ENCODE measurements around the gene CDH4.

The CDH4 gene

GRCh38 chr20:61901392-61902220 lies 649.5 kb downstream of the CDH4 start:
- DNase-seq (ENCODE audit: low spot score) = no peak

- DNase-seq (ENCODE audit: low spot score) = no peak
Measured at GRCh38 chr20:61902221-61902869, 650.3 kb downstream of the CDH4 start.

GRCh38 chr20:61903575-61904340 lies 651.7 kb downstream of the CDH4 start:
- no peak for DNase-seq (ENCODE audit: low spot score)

- DNase-seq (ENCODE audit: low spot score) = no peak
Measured at GRCh38 chr20:61904456-61904855, 652.4 kb downstream of the CDH4 start.

GRCh38 chr20:61905781-61906523 lies 653.9 kb downstream of the CDH4 start:
- DNase-seq (ENCODE audit: low spot score) = no peak

GRCh38 chr20:61907081-61907891 lies 655.2 kb downstream of the CDH4 start:
- DNase-seq (ENCODE audit: low spot score) = no peak

- no peak for DNase-seq (ENCODE audit: low spot score)
Measured at GRCh38 chr20:61908057-61909026, 656.3 kb downstream of the CDH4 start.

GRCh38 chr20:61909028-61909427 lies 657.0 kb downstream of the CDH4 start:
- no peak for DNase-seq (ENCODE audit: low spot score)

- DNase-seq (ENCODE audit: low spot score) = no peak
Measured at GRCh38 chr20:61909821-61910220, 657.8 kb downstream of the CDH4 start.

- no peak for DNase-seq (ENCODE audit: low spot score)
Measured at GRCh38 chr20:61911824-61912223, 659.8 kb downstream of the CDH4 start.

- DNase-seq (ENCODE audit: low spot score) = no peak
Measured at GRCh38 chr20:61912665-61913422, 660.8 kb downstream of the CDH4 start.

GRCh38 chr20:61913423-61914225 lies 661.6 kb downstream of the CDH4 start:
- DNase-seq (ENCODE audit: low spot score) = no peak

GRCh38 chr20:61915101-61915500 lies 663.0 kb downstream of the CDH4 start:
- DNase-seq (ENCODE audit: low spot score) = no peak

- DNase-seq (ENCODE audit: low spot score) = no peak
Measured at GRCh38 chr20:61916318-61916891, 664.3 kb downstream of the CDH4 start.

GRCh38 chr20:61917474-61918145 lies 665.5 kb downstream of the CDH4 start:
- DNase-seq (ENCODE audit: low spot score) = no peak

- no peak for DNase-seq (ENCODE audit: low spot score)
Measured at GRCh38 chr20:61918548-61918947, 666.5 kb downstream of the CDH4 start.

- DNase-seq (ENCODE audit: low spot score) = no peak
Measured at GRCh38 chr20:61919239-61919638, 667.2 kb downstream of the CDH4 start.
